GM12874 (cell line): Measurements from ENCODE around the gene AUH.

Source experiments
- CTCF ChIP-seq: IDR thresholded peaks from 2 replicates; pipeline ENCODE4 v1.5.1; 2011; ENCODE audit warnings: low read depth, mild to moderate bottlenecking, control low read depth, low read length, moderate library complexity; ENCODE audit not compliant: insufficient read depth

Gene AUH

GRCh38 chr9:91190062-91190461 lies 171.7 kb downstream of the AUH start:
- no peak for TF ChIP-seq CTCF

- TF ChIP-seq CTCF = no peak
These were observed 172.8 kb downstream of the AUH start for GRCh38 chr9:91188719-91189590.

GRCh38 chr9:91187965-91188344 lies 173.8 kb downstream of the AUH start:
- no peak for TF ChIP-seq CTCF

GRCh38 chr9:91187311-91187964 lies 174.3 kb downstream of the AUH start:
- no peak for TF ChIP-seq CTCF

- TF ChIP-seq CTCF = no peak
These were observed 175.0 kb downstream of the AUH start for GRCh38 chr9:91186632-91187108.

- TF ChIP-seq CTCF = no peak
These were observed 176.4 kb downstream of the AUH start for GRCh38 chr9:91185193-91185886.
